ENCODE measurements around the gene SINHCAF.
"Not testable (repeated sequence)": the region's sequence is repeated elsewhere in the genome, so short reads cannot be mapped to it uniquely, and the experiment has no call there.

DNA sequence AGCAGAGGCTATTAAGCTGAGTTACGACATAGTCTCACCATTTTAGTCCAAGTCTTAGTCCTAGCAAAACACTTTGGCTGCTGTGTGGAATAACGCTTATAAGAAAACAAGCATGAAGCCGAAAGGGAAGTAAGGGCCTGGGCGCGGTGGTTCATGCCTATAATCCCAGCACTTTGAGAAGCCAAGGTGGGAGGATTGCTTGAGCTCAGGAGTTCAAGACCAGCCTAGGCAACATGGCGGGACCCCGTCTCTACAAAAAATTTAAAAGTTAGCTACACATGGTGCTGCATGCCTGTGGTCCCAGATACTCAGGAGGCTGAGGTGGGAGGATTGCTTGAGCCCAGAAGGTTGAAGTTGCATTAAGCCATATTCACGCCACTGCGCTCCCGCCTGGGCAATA lies 83.5 kb downstream of the SINHCAF start:
- TF ChIP-seq, protein P1, sequence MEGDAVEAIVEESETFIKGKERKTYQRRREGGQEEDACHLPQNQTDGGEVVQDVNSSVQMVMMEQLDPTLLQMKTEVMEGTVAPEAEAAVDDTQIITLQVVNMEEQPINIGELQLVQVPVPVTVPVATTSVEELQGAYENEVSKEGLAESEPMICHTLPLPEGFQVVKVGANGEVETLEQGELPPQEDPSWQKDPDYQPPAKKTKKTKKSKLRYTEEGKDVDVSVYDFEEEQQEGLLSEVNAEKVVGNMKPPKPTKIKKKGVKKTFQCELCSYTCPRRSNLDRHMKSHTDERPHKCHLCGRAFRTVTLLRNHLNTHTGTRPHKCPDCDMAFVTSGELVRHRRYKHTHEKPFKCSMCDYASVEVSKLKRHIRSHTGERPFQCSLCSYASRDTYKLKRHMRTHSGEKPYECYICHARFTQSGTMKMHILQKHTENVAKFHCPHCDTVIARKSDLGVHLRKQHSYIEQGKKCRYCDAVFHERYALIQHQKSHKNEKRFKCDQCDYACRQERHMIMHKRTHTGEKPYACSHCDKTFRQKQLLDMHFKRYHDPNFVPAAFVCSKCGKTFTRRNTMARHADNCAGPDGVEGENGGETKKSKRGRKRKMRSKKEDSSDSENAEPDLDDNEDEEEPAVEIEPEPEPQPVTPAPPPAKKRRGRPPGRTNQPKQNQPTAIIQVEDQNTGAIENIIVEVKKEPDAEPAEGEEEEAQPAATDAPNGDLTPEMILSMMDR (IDR thresholded peaks at IDR 0.05; ENCODE audit: low read depth, low read length, poor library complexity, severe bottlenecking), result not testable (repeated sequence)
- TF ChIP-seq EZH2phosphoT487 (IDR thresholded peaks at IDR 0.05; ENCODE audit: borderline replicate concordance, low read length), result not testable (repeated sequence)
